CD4-positive, alpha-beta memory T cell (primary cell): ENCODE results near the gene WDR54. TPM values are rescaled to one million over a fixed set of nuclear protein-coding genes. Genes with fewer than 3 reads are reported as not detected.
"Not testable (repeated sequence)": the region's sequence is repeated elsewhere in the genome, so short reads cannot be mapped to it uniquely, and the experiment has no call there.

ENCODE experiments used
- CTCF ChIA-PET: fragments of 350-600 bp; sonication (Branson Sonifier 250); formaldehyde crosslinking; loops from one replicate; lab custom pipeline; 2021; ENCODE audit warnings: inconsistent platforms; ENCODE audit not compliant: partially characterized antibody; lab: Charles Lee
- POLR2A ChIA-PET: fragments of 350-600 bp; sonication (Branson Sonifier 250); formaldehyde crosslinking; loops from one replicate; lab custom pipeline; 2021; ENCODE audit not compliant: partially characterized antibody; lab: Charles Lee
- DNase-seq, 5 donors: peaks; one replicate each; pipeline versions ENCODE4 v3.0.0 to v3.0.0-alpha.2; 2020 to 2022; ENCODE audit warnings: mixed read lengths in 1 of 5
- H3K27ac ChIP-seq: one replicate; pipeline ENCODE4 v1.7.0; 2013; ENCODE audit warnings: low read depth, low read length
- H3K27me3 ChIP-seq: 2 replicates; pipeline ENCODE4 v1.7.0; 2013; ENCODE audit warnings: mild to moderate bottlenecking, low read length, moderate library complexity; ENCODE audit not compliant: insufficient read depth
- H3K36me3 ChIP-seq: 2 replicates; pipeline ENCODE4 v1.7.0; 2013; ENCODE audit warnings: mild to moderate bottlenecking, low read length, moderate library complexity; ENCODE audit not compliant: insufficient read depth
- H3K4me1 ChIP-seq: 2 replicates; pipeline ENCODE4 v1.7.0; 2013; ENCODE audit warnings: mild to moderate bottlenecking, low read length, moderate library complexity; ENCODE audit not compliant: insufficient read depth
- H3K4me3 ChIP-seq, 2 donors: one replicate each; pipeline ENCODE4 v1.7.0; 2013; ENCODE audit warnings: low read length in 2 of 2, mild to moderate bottlenecking in 1 of 2
- H3K9me3 ChIP-seq, 2 donors: one replicate each; pipeline ENCODE4 v1.7.0; 2013; ENCODE audit warnings: low read length in 2 of 2, control low read depth in 1 of 2; ENCODE audit not compliant: control insufficient read depth in 1 of 2
- H3K27ac Mint-ChIP-seq, 7 donors: one replicate each; pipeline ENCODE4 v1.8.0; 2020 to 2021; ENCODE audit warnings: mixed read lengths in 7 of 7, mild to moderate bottlenecking in 6 of 7, inconsistent platforms in 3 of 7, moderate library complexity in 3 of 7
- H3K27me3 Mint-ChIP-seq, 2 donors: one replicate each; pipeline ENCODE4 v1.8.0; 2020 to 2021; ENCODE audit warnings: mixed read lengths in 2 of 2
- H3K36me3 Mint-ChIP-seq, 2 donors: one replicate each; pipeline ENCODE4 v1.8.0; 2020 to 2021; ENCODE audit warnings: mixed read lengths in 2 of 2, inconsistent platforms in 1 of 2, mild to moderate bottlenecking in 1 of 2
- H3K4me1 Mint-ChIP-seq, 4 donors: one replicate each; pipeline ENCODE4 v1.8.0; 2020 to 2021; ENCODE audit warnings: mixed read lengths in 4 of 4, mild to moderate bottlenecking in 1 of 4
- H3K4me3 Mint-ChIP-seq, 8 donors: one replicate each; pipeline ENCODE4 v1.8.0; 2020 to 2021; ENCODE audit warnings: mixed read lengths in 8 of 8, mild to moderate bottlenecking in 7 of 8, moderate library complexity in 6 of 8, inconsistent platforms in 3 of 8
- H3K9me3 Mint-ChIP-seq, 8 donors: one replicate each; pipeline ENCODE4 v1.8.0; 2020 to 2021; ENCODE audit warnings: mixed read lengths in 8 of 8, mild to moderate bottlenecking in 5 of 8, inconsistent platforms in 3 of 8, moderate library complexity in 1 of 8
- intact Hi-C: fragments of 100-400 bp; cut with micrococcal nuclease; formaldehyde crosslinking; loops from one replicate; pipeline ENCODE4 v1.15.1; 2023
- polyA plus RNA-seq, 2 donors: library from polyadenylated mRNA; unstranded; fragments of 300-500 nt; fragmentation: Illumina TruSeq; gene quantifications; one replicate each; pipeline ENCODE4 v1.2.3, GENCODE V29; 2021
- total RNA-seq, 2 experiments: library from RNA; stranded (reverse); gene quantifications; one replicate each; pipeline ENCODE4 v1.2.3, GENCODE V29; 2021

WDR54 gene
- total and polyA plus RNA-seq, 4 experiments from 2014 or later: 36.3 to 107 (median 48.6) TPM

DNA sequence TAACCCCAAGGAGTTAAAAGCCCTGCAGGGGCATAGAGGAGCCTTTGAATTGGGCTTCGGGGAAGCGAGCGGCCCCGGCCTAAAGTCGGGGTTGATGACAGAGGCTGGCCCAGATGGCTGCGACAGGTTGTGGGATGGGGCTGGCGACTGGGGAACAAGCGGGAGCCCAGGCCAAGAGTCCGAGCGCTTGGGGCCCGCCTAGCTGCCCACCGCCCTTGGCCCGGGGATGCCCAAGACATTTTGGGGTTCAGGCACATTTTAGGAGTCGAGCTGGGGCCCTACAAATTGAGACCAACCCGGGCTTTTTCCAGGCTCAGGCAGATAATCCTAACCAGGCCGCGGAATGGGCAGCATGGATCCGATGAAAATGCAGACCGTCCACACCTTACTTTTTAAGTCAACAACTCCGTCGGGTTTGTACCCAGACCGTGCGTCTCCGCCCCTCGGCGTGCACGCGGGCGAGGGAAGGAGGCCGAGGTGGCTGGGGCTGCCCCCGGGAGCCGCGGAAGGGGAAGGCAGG is 19.7 kb downstream of the WDR54 start:
- H3K27me3 Mint-ChIP-seq: peaks cover 17 to 28% of the 10 kb centered on the region in 2 donors
- CTCF ChIA-PET: no interaction called here
- Histone ChIP-seq H3K27me3 (peaks cover 20% of the 10 kb centered on the region), H3K4me3 (peak overlapping the region in 1 of 2 donors; percentile 8), H3K9me3 (no peaks in the 10 kb centered on the region), H3K4me1 (peaks cover 17% of the 10 kb centered on the region), H3K36me3 (no peaks in the 10 kb centered on the region), H3K27ac (no peak overlapping the region)
- no peak overlapping the region for H3K27ac Mint-ChIP-seq
- intact Hi-C loops: no loop called here
- peak overlapping the region in 6 of 8 donors; percentile 13 to 61 (median 52) for H3K4me3 Mint-ChIP-seq
- no peak for DNase-seq
- peaks cover 3 to 11% (median 8%) of the 10 kb centered on the region in 4 donors for H3K4me1 Mint-ChIP-seq
- H3K36me3 Mint-ChIP-seq: no peaks in the 10 kb centered on the region
- POLR2A ChIA-PET: interaction anchor here (1.0 to 2.0 kb wide), 3 partner anchors 13 to 31 kb away, joined by 3 to 5 read pairs (median 4); partner anchors contain the start of genes MRPL53 and WBP1
- H3K9me3 Mint-ChIP-seq: no peaks in the 10 kb centered on the region

DNA sequence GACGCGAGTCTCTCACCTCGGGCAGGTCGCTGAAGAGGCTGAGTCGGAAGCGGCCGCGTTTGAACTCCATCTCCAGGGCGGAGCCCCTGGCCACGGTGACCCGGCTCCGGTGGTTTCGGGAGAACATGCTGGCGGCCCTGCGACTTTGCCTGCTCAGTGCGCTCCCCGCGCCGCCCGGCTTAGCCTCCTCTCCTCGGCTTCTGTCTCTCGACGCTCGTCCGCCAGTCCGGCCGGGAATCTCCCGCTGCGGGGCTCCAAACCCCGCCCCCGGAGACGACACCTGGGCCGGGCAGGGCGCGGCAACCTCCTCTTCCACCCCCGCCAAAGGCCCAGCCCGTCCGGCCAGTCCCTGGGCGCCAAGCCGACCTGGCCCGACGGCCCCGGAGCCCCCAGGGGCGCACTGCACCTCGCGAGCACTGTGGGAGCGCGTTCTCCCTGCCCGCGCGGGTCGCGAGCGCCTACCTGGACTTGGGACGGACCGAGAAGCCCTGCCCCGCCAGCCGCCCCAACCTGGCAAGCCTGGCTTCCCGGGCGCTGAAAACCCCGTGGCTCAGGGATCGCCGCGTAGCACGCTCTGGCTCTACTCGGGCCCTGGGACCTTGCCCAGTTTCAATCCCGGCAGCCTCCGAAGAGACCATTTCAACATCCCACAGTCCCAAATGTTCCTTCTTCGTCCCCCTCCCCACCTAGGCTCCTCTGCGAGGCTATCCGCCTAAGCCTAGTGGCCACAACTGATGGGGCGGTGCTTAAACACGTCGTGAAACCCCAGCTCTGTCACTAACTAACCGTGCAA is 20.4 kb downstream of the WDR54 start, which contains the start of gene RTKN:
TSS of gene RTKN (minus strand) at position 248 of the 793 bp plus-strand sequence. CDS start at position 127, 121 bp downstream.
- H3K27me3 ChIP-seq: peaks cover 20% of the 10 kb centered on the region
- no peak within 1 kb of the TSS for H3K27ac ChIP-seq
- intact Hi-C loops: no loop called here
- peaks cover 3 to 11% (median 8%) of the 10 kb centered on the region in 4 donors for H3K4me1 Mint-ChIP-seq
- H3K27ac Mint-ChIP-seq: peak within 1 kb of the TSS in 2 of 7 donors; percentile 51 to 89
- H3K36me3 ChIP-seq: no peaks in the 10 kb centered on the region
- H3K9me3 ChIP-seq: no peaks in the 10 kb centered on the region
- ChIA-PET CTCF (no interaction called here), POLR2A (interaction anchor here (2.0 kb wide), 1 partner anchor 30 kb away, joined by 4 read pairs; the partner anchor contains the start of gene MRPL53)
- peaks cover 17% of the 10 kb centered on the region for H3K4me1 ChIP-seq
- peaks cover 17 to 28% of the 10 kb centered on the region in 2 donors for H3K27me3 Mint-ChIP-seq
- peak within 1 kb of the TSS in 1 of 2 donors; percentile 8 for H3K4me3 ChIP-seq
- no peaks in the 10 kb centered on the region for H3K36me3 Mint-ChIP-seq
- H3K9me3 Mint-ChIP-seq: no peaks in the 10 kb centered on the region
- peak within 1 kb of the TSS in 7 of 8 donors; percentile 65 to 83 (median 73) for H3K4me3 Mint-ChIP-seq
- DNase-seq: peak in 2 of 5 donors; percentile 30 to 56

DNA sequence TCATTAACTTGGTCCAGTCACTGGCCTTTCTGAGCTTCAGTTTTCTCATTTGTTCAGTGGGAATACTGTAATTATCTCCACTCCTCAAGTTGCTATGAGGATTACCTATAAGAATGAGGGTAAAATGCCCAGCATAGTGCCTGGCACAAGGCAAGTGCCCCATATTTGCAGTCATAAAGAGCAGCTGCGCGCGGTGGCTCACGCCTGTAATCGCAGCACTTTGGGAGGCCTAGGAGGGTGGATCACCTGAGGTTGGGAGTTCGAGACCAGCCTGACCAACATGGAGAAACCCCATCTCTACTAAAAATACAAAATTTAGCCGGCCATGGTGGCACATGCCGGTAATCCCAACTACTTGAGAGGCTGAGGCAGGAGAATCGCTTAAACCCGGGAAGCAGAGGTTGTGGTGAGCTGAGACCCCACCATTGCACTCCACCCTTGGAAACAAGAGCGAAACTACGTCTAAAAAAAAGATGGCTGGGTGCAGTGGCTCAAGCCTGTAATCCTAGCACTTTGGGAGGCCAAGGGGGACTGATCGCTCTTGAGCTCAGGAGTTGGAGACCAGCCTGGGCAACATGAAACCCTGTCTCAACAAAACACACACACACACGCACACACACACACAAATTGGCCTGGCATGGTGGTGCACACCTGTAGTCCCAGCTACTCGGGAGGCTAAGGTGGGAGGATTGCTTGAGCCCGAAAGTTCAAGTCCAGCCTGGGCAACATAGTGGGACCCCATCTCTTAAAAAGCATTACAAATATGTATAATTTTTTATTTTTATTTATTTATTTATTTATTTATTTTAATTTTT is 21.2 kb downstream of the WDR54 start:
- H3K4me3 ChIP-seq, DNase-seq, POLR2A ChIA-PET, H3K36me3 ChIP-seq, H3K9me3 Mint-ChIP-seq, H3K36me3 Mint-ChIP-seq, H3K9me3 ChIP-seq, H3K27ac ChIP-seq, intact Hi-C loops, CTCF ChIA-PET: not testable (repeated sequence)
- peaks cover 17% of the 10 kb centered on the region for H3K4me1 ChIP-seq
- Mint-ChIP-seq H3K4me3 (peak overlapping the region in 7 of 8 donors; percentile 61 to 83 (median 73)), H3K27ac (peak overlapping the region in 1 of 7 donors; percentile 89), H3K4me1 (peaks cover 3 to 11% (median 8%) of the 10 kb centered on the region in 4 donors), H3K27me3 (peaks cover 17 to 28% of the 10 kb centered on the region in 2 donors)
- H3K27me3 ChIP-seq: peaks cover 20% of the 10 kb centered on the region

DNA sequence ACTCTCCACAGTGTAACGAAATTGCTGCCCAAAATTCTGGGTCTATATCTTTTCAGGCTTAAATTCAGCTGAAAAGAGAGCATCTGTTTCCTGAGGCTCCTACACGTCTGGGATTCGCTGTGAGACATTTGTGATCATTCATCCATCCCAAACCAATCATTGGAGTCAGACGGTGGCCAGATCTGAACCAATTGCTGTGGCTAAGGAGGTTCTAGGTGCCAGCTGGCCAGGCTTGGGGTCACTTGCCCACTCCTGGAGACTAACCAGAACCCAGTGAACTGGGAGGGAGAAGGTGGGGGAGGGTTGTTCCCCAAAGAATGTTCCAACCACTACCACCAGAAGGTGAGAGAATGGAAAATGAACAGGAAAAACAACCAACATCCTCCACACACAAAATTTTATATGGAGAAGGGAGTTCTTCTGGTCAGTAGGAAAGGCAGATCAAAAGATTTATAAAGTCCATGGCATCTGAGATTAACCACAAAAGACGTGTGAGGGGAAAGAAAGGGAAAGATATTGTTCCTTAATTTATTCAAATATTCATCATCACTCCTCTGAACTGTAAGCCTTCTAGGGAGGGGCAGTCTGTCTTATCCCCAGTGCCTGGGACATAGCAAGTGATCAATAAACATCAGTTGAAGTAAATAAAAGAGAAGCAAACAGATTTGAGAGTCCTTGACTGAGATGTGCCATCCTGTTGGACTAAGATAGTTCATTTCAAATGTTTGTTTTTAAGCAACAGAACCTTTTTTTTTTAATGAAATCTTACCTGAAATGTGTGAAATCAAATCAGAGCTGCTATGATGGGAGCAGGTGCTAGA is 23.2 kb downstream of the WDR54 start:
- Histone ChIP-seq H3K36me3 (no peaks in the 10 kb centered on the region), H3K4me1 (peaks cover 17% of the 10 kb centered on the region), H3K27ac (no peak overlapping the region), H3K27me3 (peaks cover 20% of the 10 kb centered on the region), H3K4me3 (no peak overlapping the region), H3K9me3 (no peaks in the 10 kb centered on the region)
- DNase-seq: no peak
- Mint-ChIP-seq H3K27me3 (peaks cover 12 to 15% of the 10 kb centered on the region in 2 donors), H3K9me3 (no peaks in the 10 kb centered on the region), H3K4me3 (no peak overlapping the region), H3K36me3 (no peaks in the 10 kb centered on the region), H3K4me1 (peaks cover 3 to 9% (median 5%) of the 10 kb centered on the region in 4 donors), H3K27ac (no peak overlapping the region)
- intact Hi-C loops: no loop called here
- POLR2A ChIA-PET: interaction anchor here (0.7 kb wide), 1 partner anchor 286 kb away, joined by 3 read pairs; no protein-coding TSS in a partner anchor
- CTCF ChIA-PET: interaction anchor here (1.2 to 1.5 kb wide), 2 partner anchors 20 to 38 kb away, joined by 3 read pairs; partner anchors contain the start of genes CCDC142 and TTC31

DNA sequence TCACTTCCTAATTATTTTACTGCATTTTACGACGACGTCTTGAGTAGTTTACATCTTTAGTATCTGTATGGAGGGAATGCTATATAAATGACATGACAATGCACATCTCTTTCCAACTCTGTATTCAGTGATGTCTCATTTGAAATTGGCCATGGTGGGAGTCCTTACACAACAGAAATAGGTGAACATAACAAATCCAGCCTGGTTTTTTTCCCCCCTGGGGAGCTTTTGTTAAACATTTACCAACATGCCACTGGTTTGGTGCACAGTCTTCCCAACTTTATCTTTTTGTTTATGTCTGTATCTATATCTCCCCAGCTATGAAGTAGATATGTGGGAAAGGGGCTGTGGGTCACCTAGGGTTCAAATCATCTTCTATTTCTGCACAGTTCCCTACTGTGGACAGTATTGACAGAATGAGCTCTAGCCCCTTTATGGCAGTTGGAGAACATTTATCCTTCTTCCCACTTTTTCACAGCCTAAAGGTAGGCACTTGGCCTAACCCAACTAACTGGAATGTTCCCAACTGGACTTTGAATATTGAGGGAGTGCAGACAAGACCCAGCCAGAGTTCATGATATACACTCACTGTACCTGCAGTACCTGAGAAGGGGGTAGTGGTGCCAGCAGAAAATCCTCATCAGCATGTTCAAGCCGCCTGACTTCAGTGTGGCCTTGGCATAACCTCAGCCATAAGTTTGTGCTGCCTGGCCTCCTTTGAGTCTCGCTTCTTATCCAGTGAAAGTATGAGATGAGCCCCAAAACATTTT is 25.9 kb downstream of the WDR54 start:
- H3K4me1 Mint-ChIP-seq: peaks cover 1 to 4% (median 3%) of the 10 kb centered on the region in 4 donors
- Histone ChIP-seq H3K9me3 (no peaks in the 10 kb centered on the region), H3K36me3 (no peaks in the 10 kb centered on the region), H3K27me3 (no peaks in the 10 kb centered on the region), H3K27ac (no peak overlapping the region), H3K4me3 (no peak overlapping the region), H3K4me1 (peaks cover 6% of the 10 kb centered on the region)
- no peak for DNase-seq
- intact Hi-C loops: no loop called here
- H3K27me3 Mint-ChIP-seq: peaks cover 6 to 8% of the 10 kb centered on the region in 2 donors
- ChIA-PET POLR2A (no interaction called here), CTCF (no interaction called here)
- no peaks in the 10 kb centered on the region for H3K9me3 Mint-ChIP-seq
- no peak overlapping the region for H3K27ac Mint-ChIP-seq
- H3K36me3 Mint-ChIP-seq: no peaks in the 10 kb centered on the region
- H3K4me3 Mint-ChIP-seq: no peak overlapping the region

DNA sequence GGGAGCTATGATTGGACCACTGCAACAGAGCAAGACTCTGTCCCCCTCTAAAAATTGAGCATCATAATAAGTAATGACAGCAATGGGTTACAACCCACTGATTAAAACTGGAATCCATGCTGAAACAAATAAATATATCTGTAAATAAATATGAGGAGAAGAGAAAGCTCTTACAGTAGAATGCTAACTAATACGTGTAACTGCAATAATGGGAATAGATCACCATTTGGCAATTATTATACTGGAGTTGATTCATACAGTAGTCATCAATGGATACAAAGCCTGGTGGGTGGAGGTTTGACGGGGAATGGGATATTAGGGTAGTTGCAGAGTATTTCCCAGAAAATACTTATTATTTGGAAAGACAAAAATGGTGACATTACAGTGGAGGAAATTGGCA is 27.2 kb downstream of the WDR54 start:
- ChIA-PET POLR2A (no interaction called here), CTCF (interaction anchor here (1.0 kb wide), 1 partner anchor 140 kb away, joined by 3 read pairs; no protein-coding TSS in a partner anchor)
- Histone ChIP-seq H3K27me3 (no peaks in the 10 kb centered on the region), H3K36me3 (no peaks in the 10 kb centered on the region), H3K9me3 (no peaks in the 10 kb centered on the region), H3K27ac (no peak overlapping the region), H3K4me3 (no peak overlapping the region), H3K4me1 (peaks cover 16% of the 10 kb centered on the region)
- H3K27ac Mint-ChIP-seq: no peak overlapping the region
- peaks cover 3 to 7% of the 10 kb centered on the region in 2 donors for H3K27me3 Mint-ChIP-seq
- H3K9me3 Mint-ChIP-seq: no peaks in the 10 kb centered on the region
- peaks cover 10 to 13% (median 12%) of the 10 kb centered on the region in 4 donors for H3K4me1 Mint-ChIP-seq
- H3K36me3 Mint-ChIP-seq: no peaks in the 10 kb centered on the region
- intact Hi-C loops: no loop called here
- H3K4me3 Mint-ChIP-seq: no peak overlapping the region
- DNase-seq: no peak
